Measurements from ENCODE around the gene JAKMIP1.

The JAKMIP1 gene

GRCh38 chr4:6161921-6162464 is 38.4 kb downstream of the JAKMIP1 start:
- no peaks in the 10 kb centered on the region for H3K36me3 Mint-ChIP-seq (ENCODE audit: low read depth)
- H3K27me3 Mint-ChIP-seq = no peaks in the 10 kb centered on the region
- H3K4me1 Mint-ChIP-seq (ENCODE audit: low read depth) = no peaks in the 10 kb centered on the region
- no peak for DNase-seq
- no peak overlapping the region for H3K27ac Mint-ChIP-seq
- no peak overlapping the region for H3K4me3 Mint-ChIP-seq
- H3K9me3 Mint-ChIP-seq = peaks cover 2% of the 10 kb centered on the region

- Mint-ChIP-seq H3K27ac (no peak overlapping the region), H3K4me1 (ENCODE audit: low read depth) (no peaks in the 10 kb centered on the region), H3K9me3 (peaks cover 2% of the 10 kb centered on the region), H3K27me3 (no peaks in the 10 kb centered on the region), H3K36me3 (ENCODE audit: low read depth) (no peaks in the 10 kb centered on the region), H3K4me3 (no peak overlapping the region)
- DNase-seq = no peak
Measured at GRCh38 chr4:6160536-6160935, 39.8 kb downstream of the JAKMIP1 start.

GRCh38 chr4:6157926-6158325 is 42.4 kb downstream of the JAKMIP1 start:
- Mint-ChIP-seq H3K4me3 (no peak overlapping the region), H3K27ac (no peak overlapping the region), H3K4me1 (ENCODE audit: low read depth) (peaks cover 5% of the 10 kb centered on the region), H3K27me3 (no peaks in the 10 kb centered on the region), H3K36me3 (ENCODE audit: low read depth) (no peaks in the 10 kb centered on the region), H3K9me3 (no peaks in the 10 kb centered on the region)
- DNase-seq = no peak

- Mint-ChIP-seq H3K4me3 (no peak overlapping the region), H3K27ac (no peak overlapping the region), H3K36me3 (ENCODE audit: low read depth) (no peaks in the 10 kb centered on the region), H3K4me1 (ENCODE audit: low read depth) (peaks cover 9% of the 10 kb centered on the region), H3K27me3 (no peaks in the 10 kb centered on the region), H3K9me3 (no peaks in the 10 kb centered on the region)
- no peak for DNase-seq
Measured at GRCh38 chr4:6155996-6156750, 44.2 kb downstream of the JAKMIP1 start.

GRCh38 chr4:6154875-6155274 is 45.5 kb downstream of the JAKMIP1 start:
- Mint-ChIP-seq H3K4me1 (ENCODE audit: low read depth) (peaks cover 9% of the 10 kb centered on the region), H3K36me3 (ENCODE audit: low read depth) (no peaks in the 10 kb centered on the region), H3K27me3 (no peaks in the 10 kb centered on the region), H3K4me3 (no peak overlapping the region), H3K9me3 (no peaks in the 10 kb centered on the region), H3K27ac (no peak overlapping the region)
- DNase-seq = no peak

GRCh38 chr4:6153874-6154273 is 46.5 kb downstream of the JAKMIP1 start:
- no peak overlapping the region for H3K4me3 Mint-ChIP-seq
- no peaks in the 10 kb centered on the region for H3K9me3 Mint-ChIP-seq
- H3K27me3 Mint-ChIP-seq = no peaks in the 10 kb centered on the region
- DNase-seq = no peak
- H3K36me3 Mint-ChIP-seq (ENCODE audit: low read depth) = no peaks in the 10 kb centered on the region
- peaks cover 9% of the 10 kb centered on the region for H3K4me1 Mint-ChIP-seq (ENCODE audit: low read depth)
- H3K27ac Mint-ChIP-seq = no peak overlapping the region

- Mint-ChIP-seq H3K4me3 (no peak overlapping the region), H3K4me1 (ENCODE audit: low read depth) (peaks cover 9% of the 10 kb centered on the region), H3K27ac (no peak overlapping the region), H3K27me3 (no peaks in the 10 kb centered on the region), H3K9me3 (no peaks in the 10 kb centered on the region), H3K36me3 (ENCODE audit: low read depth) (no peaks in the 10 kb centered on the region)
- DNase-seq = no peak
Measured at GRCh38 chr4:6152869-6153705, 47.3 kb downstream of the JAKMIP1 start.

GRCh38 chr4:6150046-6150735 is 50.2 kb downstream of the JAKMIP1 start:
- Mint-ChIP-seq H3K27me3 (no peaks in the 10 kb centered on the region), H3K4me3 (no peak overlapping the region), H3K27ac (no peak overlapping the region), H3K4me1 (ENCODE audit: low read depth) (peaks cover 9% of the 10 kb centered on the region), H3K9me3 (peaks cover 2% of the 10 kb centered on the region), H3K36me3 (ENCODE audit: low read depth) (no peaks in the 10 kb centered on the region)
- no peak for DNase-seq

GRCh38 chr4:6148506-6149205 is 51.7 kb downstream of the JAKMIP1 start:
- H3K4me1 Mint-ChIP-seq (ENCODE audit: low read depth) = peaks cover 9% of the 10 kb centered on the region
- H3K9me3 Mint-ChIP-seq = peaks cover 10% of the 10 kb centered on the region
- H3K36me3 Mint-ChIP-seq (ENCODE audit: low read depth) = no peaks in the 10 kb centered on the region
- H3K4me3 Mint-ChIP-seq = no peak overlapping the region
- H3K27ac Mint-ChIP-seq = no peak overlapping the region
- no peaks in the 10 kb centered on the region for H3K27me3 Mint-ChIP-seq
- no peak for DNase-seq

GRCh38 chr4:6147441-6147840 is 52.9 kb downstream of the JAKMIP1 start:
- peaks cover 1% of the 10 kb centered on the region for H3K4me1 Mint-ChIP-seq (ENCODE audit: low read depth)
- no peaks in the 10 kb centered on the region for H3K36me3 Mint-ChIP-seq (ENCODE audit: low read depth)
- H3K27me3 Mint-ChIP-seq = no peaks in the 10 kb centered on the region
- H3K27ac Mint-ChIP-seq = no peak overlapping the region
- H3K9me3 Mint-ChIP-seq = peaks cover 10% of the 10 kb centered on the region
- DNase-seq = no peak
- no peak overlapping the region for H3K4me3 Mint-ChIP-seq

GRCh38 chr4:6143603-6144181 is 56.7 kb downstream of the JAKMIP1 start:
- Mint-ChIP-seq H3K4me3 (no peak overlapping the region), H3K27ac (no peak overlapping the region), H3K27me3 (no peaks in the 10 kb centered on the region), H3K9me3 (peaks cover 10% of the 10 kb centered on the region), H3K4me1 (ENCODE audit: low read depth) (no peaks in the 10 kb centered on the region), H3K36me3 (ENCODE audit: low read depth) (no peaks in the 10 kb centered on the region)
- no peak for DNase-seq

GRCh38 chr4:6142935-6143602 is 57.3 kb downstream of the JAKMIP1 start:
- no peak overlapping the region for H3K27ac Mint-ChIP-seq

GRCh38 chr4:6142511-6142910 is 57.8 kb downstream of the JAKMIP1 start:
- Mint-ChIP-seq H3K36me3 (ENCODE audit: low read depth) (no peaks in the 10 kb centered on the region), H3K27ac (no peak overlapping the region), H3K4me1 (ENCODE audit: low read depth) (no peaks in the 10 kb centered on the region), H3K27me3 (no peaks in the 10 kb centered on the region), H3K9me3 (peaks cover 8% of the 10 kb centered on the region), H3K4me3 (no peak overlapping the region)
- DNase-seq = no peak

More at GRCh38 chr4:6142935-6143602, 57.3 kb downstream of the JAKMIP1 start:
- no peaks in the 10 kb centered on the region for H3K36me3 Mint-ChIP-seq (ENCODE audit: low read depth)
- H3K4me1 Mint-ChIP-seq (ENCODE audit: low read depth) = no peaks in the 10 kb centered on the region
- no peak overlapping the region for H3K4me3 Mint-ChIP-seq
- no peaks in the 10 kb centered on the region for H3K27me3 Mint-ChIP-seq
- DNase-seq = no peak
- peaks cover 10% of the 10 kb centered on the region for H3K9me3 Mint-ChIP-seq
